Adrenal gland (tissue), 12 donors: ENCODE measurements around the gene EBP. TPM values are rescaled to one million over a fixed set of nuclear protein-coding genes. Genes with fewer than 3 reads are reported as not detected.
"Not testable (repeated sequence)": the region's sequence is repeated elsewhere in the genome, so short reads cannot be mapped to it uniquely, and the experiment has no call there.

Experiments
- DNase-seq, 7 donors: peaks; one replicate each; pipeline ENCODE4 v3.0.0-alpha.2; 2019 to 2020
- H3K27ac ChIP-seq, 5 donors: fragments of 200-600 bp; sonication (generic) in 4 of 5; 1 replicate in 3 of 5; 2 replicates in 2 of 5; pipeline versions ENCODE4 v1.5.1 to v1.8.0; 2016 to 2020; ENCODE audit warnings: mild to moderate bottlenecking in 1 of 5
- H3K27me3 ChIP-seq: fragments of 200-600 bp; 2 replicates; pipeline ENCODE4 v1.8.0; 2021
- H3K36me3 ChIP-seq, 2 donors: fragments of 200-600 bp; replicated peaks in 1 of 2; 1 replicate in 1 of 2; 2 replicates in 1 of 2; pipeline versions ENCODE4 v1.5.1 to v1.8.0; 2018 to 2022
- H3K4me1 ChIP-seq, 2 donors: fragments of 200-600 bp; replicated peaks in 1 of 2; 1 replicate in 1 of 2; 2 replicates in 1 of 2; pipeline versions ENCODE4 v1.5.1 to v1.8.0; 2018 to 2021
- H3K4me3 ChIP-seq, 4 donors: fragments of 200-600 bp; sonication (generic) in 3 of 4; one replicate each; pipeline ENCODE4 v1.5.1; 2016 to 2018
- H3K9me3 ChIP-seq, 3 donors: fragments of 200-600 bp; sonication (generic) in 1 of 3; replicated peaks in 1 of 3; 1 replicate in 2 of 3; 2 replicates in 1 of 3; pipeline versions ENCODE4 v1.5.1 to v1.8.0; 2016 to 2021
- CTCF ChIP-seq, 6 experiments: fragments of 450-650 bp in 4 of 6; fragments of 200-600 bp in 2 of 6; sonication (generic) in 1 of 6; IDR thresholded peaks; 1 replicate in 5 of 6; 2 replicates in 1 of 6; pipeline versions ENCODE4 v1.5.1 to v1.8.0; 2016 to 2021; ENCODE audit warnings: antibody characterized with exemption in 6 of 6, mild to moderate bottlenecking in 2 of 6, moderate library complexity in 1 of 6
- POLR2A ChIP-seq, 2 donors: fragments of 450-650 bp; IDR thresholded peaks; one replicate each; pipeline ENCODE4 v1.6.1; 2017; ENCODE audit warnings: antibody characterized with exemption in 2 of 2, mild to moderate bottlenecking in 2 of 2, moderate library complexity in 1 of 2
- WGBS, 4 donors: extraction: QIAGEN DNeasy Blood & Tissue Kit in 2 of 4; methylation state at CpG; one replicate each; pipeline versions ENCODE4 v1.1.5 to v1.1.7; 2013 to 2017; 5-methylcytosine and 5-hydroxymethylcytosine counted together
- intact Hi-C, 2 donors: fragments of 100-400 bp; cut with DNase I; formaldehyde crosslinking; loops; one replicate each; pipeline versions ENCODE4 v1.14.1 to v1.15.0; 2022 to 2023
- polyA plus RNA-seq, 3 donors: library from polyadenylated mRNA; stranded (reverse); fragments of 200-250 nt in 2 of 3; fragments of 350-450 nt in 1 of 3; fragmentation: Illumina TruSeq in 1 of 3; extraction: RNeasy Lipid Tissue Mini Kit (QIAGEN cat#74804) in 1 of 3; gene quantifications; one replicate each; pipeline ENCODE4 v1.2.3, GENCODE V29; 2013 to 2014
- total RNA-seq, 9 donors: library from RNA; depleted of rRNA in 4 of 9; stranded (reverse); fragments of >200 nt in 4 of 9; fragments of 120-200 nt in 1 of 9; fragmentation: NEBNext Ultra II Directional in 1 of 9; extraction: Animal tissue kit (Norgen Biotek cat#: 25700) in 1 of 9; gene quantifications; one replicate each; pipeline versions ENCODE4 v1.1.0 to v1.2.4, GENCODE V29; 2013 to 2023
- donor health status: healthy with polysubstance abuse.
- donor health status: Bipolar disorder and iron deficiency.
- donor health status: DM: yes; HTN: yes; CAD: no.
- donor health status: DM: no; HTN: no; CAD: no.
- donor health status: DM: no; HTN: no; CAD: no.
- donor health status: DM: yes; HTN: yes; CAD: no.

Gene EBP
- total and polyA plus RNA-seq, 12 donors: 85.8 to 1,010 (median 156) TPM

- Histone ChIP-seq H3K9me3 (no peaks in the 10 kb centered on the region), H3K27ac (peak overlapping the region in 2 of 5 donors; percentile 89 to 92), H3K36me3 (peaks cover 0 to 4% of the 10 kb centered on the region in 2 donors), H3K4me3 (peak overlapping the region in 1 of 4 donors; percentile 58), H3K27me3 (no peaks in the 10 kb centered on the region), H3K4me1 (peaks cover 0 to 5% of the 10 kb centered on the region in 2 donors)
- no peak for TF ChIP-seq POLR2A (IDR thresholded peaks at IDR 0.05)
- TF ChIP-seq CTCF (IDR thresholded peaks at IDR 0.05): no peak
- intact Hi-C loops: no loop called here
- 79 to 93% (median 87%) methylated on average over 7 of the region's 7 CpGs for WGBS, 4 donors
- no peak for DNase-seq
These were observed 18.9 kb downstream of the EBP start for GRCh38 chrX:48540480-48540879.

- DNase-seq: no peak
- 82 to 85% (median 84%) methylated on average over 5 to 10 of the region's 10 CpGs for WGBS, 4 donors
- Histone ChIP-seq H3K9me3 (no peaks in the 10 kb centered on the region), H3K4me1 (peaks cover 0 to 5% of the 10 kb centered on the region in 2 donors), H3K27ac (peak overlapping the region in 1 of 5 donors; percentile 89), H3K27me3 (no peaks in the 10 kb centered on the region), H3K36me3 (peaks cover 0 to 4% of the 10 kb centered on the region in 2 donors), H3K4me3 (no peak overlapping the region)
- intact Hi-C loops: no loop called here
- no peak for TF ChIP-seq POLR2A (IDR thresholded peaks at IDR 0.05)
- no peak for TF ChIP-seq CTCF (IDR thresholded peaks at IDR 0.05)
These were observed 19.7 kb downstream of the EBP start for GRCh38 chrX:48541140-48541814.

- Histone ChIP-seq H3K36me3 (peaks cover 0 to 4% of the 10 kb centered on the region in 2 donors), H3K4me1 (peaks cover 0 to 6% of the 10 kb centered on the region in 2 donors), H3K4me3 (no peak overlapping the region), H3K27ac (peak overlapping the region in 1 of 5 donors; percentile 63), H3K27me3 (no peaks in the 10 kb centered on the region), H3K9me3 (no peaks in the 10 kb centered on the region)
- WGBS, 4 donors: 41 to 65% (median 59%) methylated on average over 3 of the region's 3 CpGs
- TF ChIP-seq CTCF (IDR thresholded peaks at IDR 0.05) (no peak), POLR2A (IDR thresholded peaks at IDR 0.05) (no peak)
- intact Hi-C loops: no loop called here
- DNase-seq: peak in 6 of 7 donors; percentile 42 to 78 (median 60)
These were observed 27.3 kb downstream of the EBP start for GRCh38 chrX:48548871-48549270.

GRCh38 chrX:48555731-48556325 lies 34.2 kb downstream of the EBP start:
- Histone ChIP-seq H3K27ac (peak overlapping the region in 3 of 5 donors; percentile 17 to 58 (median 43)), H3K36me3 (peaks cover 0 to 20% of the 10 kb centered on the region in 2 donors)
- H3K9me3 ChIP-seq, H3K4me3 ChIP-seq, H3K27me3 ChIP-seq, intact Hi-C loops, H3K4me1 ChIP-seq: not testable (repeated sequence)
- DNase-seq: peak in 1 of 7 donors; percentile 35
- WGBS, 4 donors: 33 to 64% (median 45%) methylated on average over 3 to 9 of the region's 9 CpGs
